MM.1S (cell line): ENCODE measurements around the gene CCL17.

Source experiments
- DNase-seq: peaks from one replicate; pipeline ENCODE4 v3.0.0-alpha.2; 2015
- H2AFZ ChIP-seq: fragments of 300-600 bp; sonication (generic); 2 replicates; pipeline ENCODE4 v1.6.0; 2016; ENCODE audit warnings: antibody characterized with exemption, low read length
- H3F3A ChIP-seq: fragments of 300-600 bp; sonication (generic); 2 replicates; pipeline ENCODE4 v1.6.1; 2016; ENCODE audit warnings: mild to moderate bottlenecking, antibody characterized with exemption, low read length, moderate library complexity, mixed read lengths; ENCODE audit not compliant: insufficient read depth
- H3K27ac ChIP-seq: fragments of 300-600 bp; sonication (generic); 2 replicates; pipeline ENCODE4 v1.5.1; 2016; ENCODE audit warnings: mild to moderate bottlenecking, low read length
- H3K27me3 ChIP-seq: fragments of 300-600 bp; sonication (generic); replicated peaks from 2 replicates; pipeline ENCODE4 v1.6.0; 2016; ENCODE audit warnings: low read length; ENCODE audit not compliant: insufficient read depth
- H3K36me3 ChIP-seq: fragments of 300-600 bp; sonication (generic); replicated peaks from 2 replicates; pipeline ENCODE4 v1.6.1; 2016; ENCODE audit warnings: mild to moderate bottlenecking, low read length, mixed read lengths; ENCODE audit not compliant: insufficient read depth
- H3K4me1 ChIP-seq: fragments of 300-600 bp; sonication (generic); 2 replicates; pipeline ENCODE4 v1.6.1; 2016; ENCODE audit warnings: low read length, mixed read lengths
- H3K4me2 ChIP-seq: fragments of 300-600 bp; sonication (generic); 2 replicates; pipeline ENCODE4 v1.6.0; 2016; ENCODE audit warnings: low read depth, low read length
- H3K4me3 ChIP-seq: fragments of 300-600 bp; sonication (generic); 2 replicates; pipeline ENCODE4 v1.5.1; 2016; ENCODE audit warnings: low read length, mixed read lengths
- H3K79me2 ChIP-seq: fragments of 300-600 bp; sonication (generic); 2 replicates; pipeline ENCODE4 v1.6.1; 2016; ENCODE audit warnings: mixed run types, low read length, mixed read lengths
- H3K9ac ChIP-seq: fragments of 300-600 bp; sonication (generic); 2 replicates; pipeline ENCODE4 v1.6.1; 2016; ENCODE audit warnings: low read length, mixed read lengths
- H3K9me2 ChIP-seq: fragments of 300-600 bp; sonication (generic); replicated peaks from 2 replicates; pipeline ENCODE4 v1.6.1; 2016; ENCODE audit warnings: mild to moderate bottlenecking, low read length, mixed read lengths; ENCODE audit not compliant: insufficient read depth
- H3K9me3 ChIP-seq: fragments of 300-600 bp; sonication (generic); replicated peaks from 2 replicates; pipeline ENCODE4 v1.6.1; 2016; ENCODE audit warnings: mild to moderate bottlenecking, low read length, mixed read lengths; ENCODE audit not compliant: insufficient read depth
- H4K20me1 ChIP-seq: fragments of 300-600 bp; sonication (generic); 2 replicates; pipeline ENCODE4 v1.6.1; 2016; ENCODE audit warnings: mild to moderate bottlenecking, low read length, moderate library complexity, mixed read lengths; ENCODE audit not compliant: insufficient read depth
- CTCF ChIP-seq: fragments of 300-600 bp; sonication (generic); IDR thresholded peaks from 2 replicates; pipeline ENCODE4 v1.5.1; 2016; ENCODE audit warnings: antibody characterized with exemption, low read length, mixed read lengths
- EZH2 ChIP-seq: fragments of 300-600 bp; sonication (generic); optimal IDR thresholded peaks from 2 replicates; pipeline ENCODE3; 2017; ENCODE audit warnings: low read depth, mild to moderate bottlenecking, antibody characterized with exemption, low read length, mixed read lengths
- EZH2phosphoT487 ChIP-seq: fragments of 300-600 bp; sonication (generic); IDR thresholded peaks from 2 replicates; pipeline ENCODE4 v1.6.1; 2018; ENCODE audit warnings: antibody characterized with exemption, low read length

CCL17 gene

GRCh38 chr16:57462978-57463362 lies 58.4 kb downstream of the CCL17 start:
- H3K9me3 ChIP-seq: no peaks in the 10 kb centered on the region
- H3K9me2 ChIP-seq: no peaks in the 10 kb centered on the region
- H2AFZ ChIP-seq: no peak overlapping the region
- no peaks in the 10 kb centered on the region for H3K27me3 ChIP-seq
- H3K4me3 ChIP-seq: peak overlapping the region; percentile 97
- H3K27ac ChIP-seq: no peak overlapping the region
- peaks cover 25% of the 10 kb centered on the region for H3K79me2 ChIP-seq
- peaks cover 5% of the 10 kb centered on the region for H3K4me1 ChIP-seq
- no peak for DNase-seq
- no peaks in the 10 kb centered on the region for H4K20me1 ChIP-seq
- peak overlapping the region; percentile 97 for H3K4me2 ChIP-seq
- H3K36me3 ChIP-seq: peaks cover 7% of the 10 kb centered on the region; the same call in 1 of the 2 replicates
- TF ChIP-seq EZH2 (no peak), CTCF (no peak), EZH2phosphoT487 (no peak)
- peaks cover 9% of the 10 kb centered on the region; the same call in 1 of the 2 replicates for H3F3A ChIP-seq
- H3K9ac ChIP-seq: peak overlapping the region; percentile 74

DNA sequence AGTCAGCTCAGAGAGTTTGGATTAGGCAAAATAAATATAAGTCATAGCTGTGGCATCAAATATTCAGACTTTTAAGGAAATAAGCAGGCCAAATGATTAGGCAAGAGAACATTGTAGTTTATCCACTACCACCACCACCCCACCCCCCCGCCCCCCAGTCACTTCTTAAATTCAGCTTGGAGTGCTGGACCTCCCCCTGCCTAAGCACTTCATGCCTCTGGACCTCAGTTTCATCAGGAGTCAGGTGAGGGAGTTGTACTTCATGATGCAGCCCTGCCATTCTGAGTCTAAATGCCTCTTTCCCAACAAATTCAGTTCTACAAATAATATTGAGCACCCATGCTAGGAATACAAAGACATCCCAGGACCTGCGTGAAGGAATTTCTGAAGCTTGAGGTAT lies 60.0 kb downstream of the CCL17 start:
- Histone ChIP-seq H3K4me2 (no peak overlapping the region), H3K9me2 (no peaks in the 10 kb centered on the region), H3K27ac (no peak overlapping the region), H3K4me3 (no peak overlapping the region), H3K9ac (no peak overlapping the region), H3F3A (peaks cover 9% of the 10 kb centered on the region; the same call in 1 of the 2 replicates), H3K4me1 (peaks cover 5% of the 10 kb centered on the region), H3K9me3 (no peaks in the 10 kb centered on the region), H3K36me3 (peaks cover 5% of the 10 kb centered on the region), H3K79me2 (peaks cover 25% of the 10 kb centered on the region), H2AFZ (no peak overlapping the region), H4K20me1 (no peaks in the 10 kb centered on the region), H3K27me3 (no peaks in the 10 kb centered on the region)
- DNase-seq: no peak
- no peak for TF ChIP-seq EZH2phosphoT487
- no peak for TF ChIP-seq EZH2
- TF ChIP-seq CTCF: no peak
